Lung (tissue), 12 donors: Measurements from ENCODE around the gene LPGAT1. TPM values are rescaled to one million over a fixed set of nuclear protein-coding genes. Genes with fewer than 3 reads are reported as not detected.
A peak's percentile ranks its signal among the peaks of the same experiment; 100 is the strongest.

Source experiments
- ATAC-seq: fragments of 200-7000 bp; cut with Tn5 transposase; one replicate; pipeline ENCODE4 v1.9.1; 2020; ENCODE audit warnings: moderate number of reproducible peaks; ENCODE audit not compliant: insufficient read depth, low FRiP score
- DNase-seq, 3 donors: peaks; one replicate each; pipeline ENCODE4 v3.0.0-alpha.2; 2013 to 2017
- H3K27ac ChIP-seq, 2 donors: one replicate each; pipeline ENCODE4 v1.5.1; 2013; ENCODE audit warnings: mild to moderate bottlenecking in 2 of 2, moderate library complexity in 2 of 2, control low read depth in 1 of 2, inconsistent platforms in 1 of 2, low read depth in 1 of 2, low read length in 1 of 2
- H3K27me3 ChIP-seq, 3 donors: one replicate each; pipeline ENCODE4 v1.5.1; 2013; ENCODE audit warnings: low read length in 2 of 3; ENCODE audit not compliant: control insufficient read depth in 3 of 3, insufficient read depth in 3 of 3
- H3K36me3 ChIP-seq, 4 donors: one replicate each; pipeline ENCODE4 v1.5.1; 2013; ENCODE audit warnings: low read length in 4 of 4, mild to moderate bottlenecking in 1 of 4, moderate library complexity in 1 of 4; ENCODE audit not compliant: control insufficient read depth in 4 of 4, insufficient read depth in 4 of 4
- H3K4me1 ChIP-seq, 5 donors: one replicate each; pipeline ENCODE4 v1.5.1; 2013; ENCODE audit warnings: low read length in 5 of 5, mild to moderate bottlenecking in 2 of 5, moderate library complexity in 1 of 5; ENCODE audit not compliant: control insufficient read depth in 5 of 5, insufficient read depth in 5 of 5
- H3K4me3 ChIP-seq: one replicate; pipeline ENCODE4 v1.5.1; 2013; ENCODE audit warnings: mild to moderate bottlenecking, control low read depth, moderate library complexity
- H3K9ac ChIP-seq, 2 donors: one replicate each; pipeline ENCODE4 v1.5.1; 2013; ENCODE audit warnings: low read length in 2 of 2, control low read depth in 1 of 2; ENCODE audit not compliant: insufficient read depth in 1 of 2
- H3K9me3 ChIP-seq, 4 donors: one replicate each; pipeline ENCODE4 v1.5.1; 2013; ENCODE audit warnings: low read length in 3 of 4, mild to moderate bottlenecking in 1 of 4, moderate library complexity in 1 of 4; ENCODE audit not compliant: control insufficient read depth in 4 of 4, insufficient read depth in 3 of 4
- WGBS, 2 donors: extraction: QIAGEN DNeasy Blood & Tissue Kit; methylation state at CpG; one replicate each; pipeline ENCODE4 v1.1.7; 2013; 5-methylcytosine and 5-hydroxymethylcytosine counted together
- polyA plus RNA-seq, 2 donors: library from polyadenylated mRNA; stranded (reverse); fragments of 200-250 nt; gene quantifications; one replicate each; pipeline ENCODE4 v1.2.1, GENCODE V29; 2013
- total RNA-seq, 2 donors: library from RNA; depleted of rRNA in 1 of 2; stranded (reverse); fragments of >200 nt in 1 of 2; gene quantifications; one replicate each; pipeline ENCODE4 v1.2.1, GENCODE V29; 2014 to 2021
- TF ChIP-seq, protein P1 (sequence below): IDR thresholded peaks from 2 replicates; pipeline ENCODE4 v1.5.1; 2012; ENCODE audit warnings: mild to moderate bottlenecking; ENCODE audit errors: control extremely low read depth, extremely low read depth
- donor health status: control.
- donor health status: control.
- donor health status: Bipolar disorder and iron deficiency.
- donor health status: healthy.
- donor health status: DM: yes; HTN: yes; CAD: no.

Gene LPGAT1
- total and polyA plus RNA-seq, 4 donors: 4.9 to 41.9 (median 25.5) TPM

DNA sequence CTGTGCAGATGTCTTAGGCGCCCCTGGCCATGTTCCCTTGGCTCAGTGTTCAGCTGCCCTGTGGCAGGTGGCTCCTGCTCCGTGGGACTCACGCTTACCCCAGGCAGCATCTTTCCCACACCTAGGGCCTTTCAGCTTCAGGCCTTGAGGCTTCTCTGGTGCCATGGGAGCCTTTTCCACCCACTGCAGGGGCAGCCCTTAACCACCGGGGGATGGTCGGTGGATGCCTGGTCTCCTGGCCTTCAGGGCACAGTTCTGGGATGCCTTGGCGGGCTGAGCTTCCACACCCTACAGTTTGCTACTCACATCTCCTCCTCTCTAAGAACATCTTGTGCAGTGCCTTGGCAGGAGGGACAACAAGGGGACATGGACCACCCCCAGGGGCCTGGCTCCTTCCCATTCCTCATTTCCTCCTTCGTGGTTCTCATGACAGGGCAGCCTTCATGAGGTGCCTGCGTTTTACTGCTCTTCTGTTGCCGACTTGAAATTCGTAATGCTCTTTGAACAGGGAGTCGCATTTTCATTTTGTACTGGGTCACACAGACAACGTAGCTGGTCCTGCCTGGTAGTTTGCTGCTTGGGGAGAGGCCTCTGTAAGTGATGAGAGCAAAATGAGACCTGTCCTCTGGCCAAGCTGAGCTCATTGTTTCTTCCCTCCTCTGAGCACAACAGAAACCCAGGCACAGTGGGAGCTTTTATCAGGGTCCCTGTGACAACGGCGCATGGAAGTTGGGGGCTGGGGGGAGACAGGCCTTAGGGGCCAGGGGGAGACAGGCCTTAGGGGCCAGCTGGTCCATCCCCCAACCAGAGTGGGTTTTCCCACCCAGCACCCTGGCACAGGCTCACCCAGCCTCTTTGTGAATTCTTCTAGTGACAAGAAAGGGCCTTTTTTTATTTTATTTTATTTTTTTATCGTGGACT lies 93.2 kb downstream of the LPGAT1 start:
- peaks cover 0 to 2% (median 0%) of the 10 kb centered on the region in 5 donors for H3K4me1 ChIP-seq
- H3K27ac ChIP-seq: no peak overlapping the region
- DNase-seq (no peak), ATAC-seq (no peak)
- TF ChIP-seq, protein P1, sequence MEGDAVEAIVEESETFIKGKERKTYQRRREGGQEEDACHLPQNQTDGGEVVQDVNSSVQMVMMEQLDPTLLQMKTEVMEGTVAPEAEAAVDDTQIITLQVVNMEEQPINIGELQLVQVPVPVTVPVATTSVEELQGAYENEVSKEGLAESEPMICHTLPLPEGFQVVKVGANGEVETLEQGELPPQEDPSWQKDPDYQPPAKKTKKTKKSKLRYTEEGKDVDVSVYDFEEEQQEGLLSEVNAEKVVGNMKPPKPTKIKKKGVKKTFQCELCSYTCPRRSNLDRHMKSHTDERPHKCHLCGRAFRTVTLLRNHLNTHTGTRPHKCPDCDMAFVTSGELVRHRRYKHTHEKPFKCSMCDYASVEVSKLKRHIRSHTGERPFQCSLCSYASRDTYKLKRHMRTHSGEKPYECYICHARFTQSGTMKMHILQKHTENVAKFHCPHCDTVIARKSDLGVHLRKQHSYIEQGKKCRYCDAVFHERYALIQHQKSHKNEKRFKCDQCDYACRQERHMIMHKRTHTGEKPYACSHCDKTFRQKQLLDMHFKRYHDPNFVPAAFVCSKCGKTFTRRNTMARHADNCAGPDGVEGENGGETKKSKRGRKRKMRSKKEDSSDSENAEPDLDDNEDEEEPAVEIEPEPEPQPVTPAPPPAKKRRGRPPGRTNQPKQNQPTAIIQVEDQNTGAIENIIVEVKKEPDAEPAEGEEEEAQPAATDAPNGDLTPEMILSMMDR: no peak
- H3K36me3 ChIP-seq: no peaks in the 10 kb centered on the region
- WGBS, 2 donors: 89 to 91% methylated on average over 15 of the region's 15 CpGs
- no peak overlapping the region for H3K9ac ChIP-seq
- no peak overlapping the region for H3K4me3 ChIP-seq
- no peaks in the 10 kb centered on the region for H3K27me3 ChIP-seq
- no peaks in the 10 kb centered on the region for H3K9me3 ChIP-seq

DNA sequence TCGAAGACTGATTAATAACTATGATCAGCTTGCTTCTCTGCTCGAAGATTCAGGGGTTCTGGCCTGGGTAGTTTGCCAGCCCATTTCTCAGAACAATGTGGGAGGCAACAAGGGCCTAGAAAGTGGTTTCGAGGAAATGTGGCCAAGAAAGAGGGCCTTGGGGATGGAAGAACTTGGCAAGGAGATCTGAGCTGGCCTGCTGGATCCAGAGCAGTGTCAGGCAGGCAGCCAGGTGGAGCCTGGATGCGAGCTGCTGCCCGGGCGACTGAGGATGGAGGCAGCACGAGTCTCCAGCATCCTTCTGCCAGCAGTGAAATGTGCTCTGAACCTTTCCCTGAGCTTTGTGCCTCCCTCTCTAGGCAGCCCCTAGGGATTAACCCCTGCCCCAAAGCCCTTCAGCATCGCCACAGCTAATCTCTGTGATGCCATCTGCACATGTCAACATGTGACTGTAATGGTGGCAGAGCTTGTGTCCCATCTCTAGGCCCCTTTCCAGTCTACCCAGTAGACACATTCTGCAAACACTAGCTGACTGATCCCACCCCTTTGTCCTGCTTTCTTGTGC lies 94.1 kb downstream of the LPGAT1 start:
- H3K27ac ChIP-seq: no peak overlapping the region
- no peak for DNase-seq

DNA sequence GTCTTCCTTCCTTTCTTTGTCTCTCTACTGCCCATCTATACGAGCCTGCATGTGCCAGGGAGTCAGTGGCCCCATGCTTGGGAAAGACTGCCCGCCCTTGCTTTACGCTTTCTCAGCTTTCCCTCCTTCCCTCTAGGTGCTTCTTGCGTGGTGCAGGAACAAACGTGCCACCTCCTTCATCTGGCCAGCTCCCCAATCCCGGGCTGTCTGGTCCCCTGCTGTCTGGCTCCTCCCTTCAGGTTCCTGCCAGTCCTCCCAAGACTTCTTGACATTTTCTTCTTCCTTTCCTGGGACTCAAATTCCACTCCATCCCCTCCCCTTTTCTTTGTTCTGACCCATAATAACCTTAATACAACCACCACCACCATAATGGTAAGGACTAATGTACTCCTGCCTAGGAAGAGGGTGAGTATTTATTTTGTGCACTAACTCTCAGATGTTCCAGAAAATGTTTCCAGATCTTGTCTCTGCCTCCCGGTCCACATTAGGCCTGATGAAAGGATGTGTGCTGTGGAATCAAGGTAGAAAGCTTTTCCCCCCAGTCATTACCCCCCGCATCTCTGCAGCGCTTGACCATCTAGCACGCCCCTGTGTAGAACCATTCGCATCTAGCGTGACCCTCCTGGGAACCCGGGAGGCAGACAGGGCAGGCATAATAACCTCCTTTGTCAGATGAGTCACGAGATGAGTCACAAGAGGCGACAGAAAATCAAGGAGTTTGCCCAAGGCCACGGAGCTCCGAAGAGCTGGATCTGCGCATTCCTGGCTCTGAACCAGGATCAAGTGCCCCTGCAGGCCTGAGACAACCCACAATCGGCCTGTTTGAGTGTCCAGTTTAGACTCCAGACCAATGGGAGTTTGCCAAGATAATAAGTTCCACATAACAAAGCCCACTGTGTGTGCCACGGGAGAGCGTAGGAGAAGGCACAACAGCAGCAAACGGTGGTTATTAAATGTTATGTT lies 95.1 kb downstream of the LPGAT1 start:
- TF ChIP-seq, protein P1: no peak
- Histone ChIP-seq H3K27ac (no peak overlapping the region), H3K9me3 (no peaks in the 10 kb centered on the region), H3K4me3 (no peak overlapping the region), H3K9ac (no peak overlapping the region), H3K27me3 (no peaks in the 10 kb centered on the region), H3K36me3 (no peaks in the 10 kb centered on the region), H3K4me1 (peaks cover 0 to 2% (median 0%) of the 10 kb centered on the region in 5 donors)
- WGBS, 2 donors: 72 to 78% methylated on average over 22 of the region's 22 CpGs
- ATAC-seq (peak; percentile 24), DNase-seq (no peak)

More for the DNA sequence above, 94.1 kb downstream of the LPGAT1 start:
- 88 to 94% methylated on average over 8 of the region's 8 CpGs for WGBS, 2 donors
- H3K27me3 ChIP-seq: no peaks in the 10 kb centered on the region
- no peak for ATAC-seq
- H3K9me3 ChIP-seq: no peaks in the 10 kb centered on the region
- H3K4me3 ChIP-seq: no peak overlapping the region
- no peak overlapping the region for H3K9ac ChIP-seq
- TF ChIP-seq, protein P1: no peak
- H3K4me1 ChIP-seq: peaks cover 0 to 2% (median 0%) of the 10 kb centered on the region in 5 donors
- H3K36me3 ChIP-seq: no peaks in the 10 kb centered on the region
